Sigmoid colon (tissue), 7 donors: ENCODE data around the gene BHLHA15. TPM values are rescaled to one million over a fixed set of nuclear protein-coding genes. Genes with fewer than 3 reads are reported as not detected.

ENCODE experiments used
- DNase-seq: peaks from one replicate; pipeline ENCODE4 v3.0.0-alpha.2; 2019
- H3K27ac ChIP-seq, 4 donors: fragments of 200-600 bp; sonication (generic); one replicate each; pipeline ENCODE4 v1.5.1; 2016 to 2019; ENCODE audit warnings: mild to moderate bottlenecking in 1 of 4
- H3K27me3 ChIP-seq, 3 donors: fragments of 200-600 bp; sonication (generic); one replicate each; pipeline ENCODE4 v1.5.1; 2019; ENCODE audit warnings: mild to moderate bottlenecking in 1 of 3
- H3K36me3 ChIP-seq, 4 donors: fragments of 200-600 bp; sonication (generic); one replicate each; pipeline ENCODE4 v1.5.1; 2016 to 2019
- H3K4me1 ChIP-seq, 4 donors: fragments of 200-600 bp; sonication (generic); one replicate each; pipeline ENCODE4 v1.5.1; 2017 to 2019
- H3K4me3 ChIP-seq, 4 donors: fragments of 200-600 bp; sonication (generic); one replicate each; pipeline ENCODE4 v1.5.1; 2017 to 2019; ENCODE audit warnings: mild to moderate bottlenecking in 2 of 4, moderate library complexity in 1 of 4
- H3K9me3 ChIP-seq, 4 donors: fragments of 200-600 bp in 3 of 4; sonication (generic) in 3 of 4; one replicate each; pipeline versions ENCODE4 v1.5.1 to v1.6.1; 2013 to 2019
- EP300 ChIP-seq, 4 donors: sonication (generic); formaldehyde crosslinking; IDR thresholded peaks; one replicate each; pipeline ENCODE4 v1.6.1; 2017; ENCODE audit warnings: antibody characterized with exemption in 4 of 4
- POLR2A ChIP-seq, 2 donors: fragments of 450-650 bp; IDR thresholded peaks; one replicate each; pipeline ENCODE4 v1.6.1; 2016; ENCODE audit warnings: antibody characterized with exemption in 2 of 2, mild to moderate bottlenecking in 2 of 2, moderate library complexity in 2 of 2
- POLR2AphosphoS5 ChIP-seq, 4 donors: sonication (generic); formaldehyde crosslinking; IDR thresholded peaks; one replicate each; pipeline ENCODE4 v1.6.1; 2017; ENCODE audit warnings: antibody characterized with exemption in 4 of 4
- WGBS, 2 donors: extraction: QIAGEN DNeasy Blood & Tissue Kit; methylation state at CpG; one replicate each; pipeline ENCODE4 v1.1.7; 2013; 5-methylcytosine and 5-hydroxymethylcytosine counted together
- intact Hi-C: fragments of 100-400 bp; cut with DNase I; formaldehyde crosslinking; loops from one replicate; pipeline ENCODE4 v1.15.1; 2023
- polyA plus RNA-seq, 3 donors: library from polyadenylated mRNA; stranded (reverse); fragments of 200-250 nt; gene quantifications; one replicate each; pipeline ENCODE4 v1.2.3, GENCODE V29; 2013
- total RNA-seq, 4 donors: library from RNA; depleted of rRNA; stranded (reverse); fragments of >200 nt; gene quantifications; one replicate each; pipeline ENCODE4 v1.1.0, GENCODE V29; 2016
- TF ChIP-seq, protein P1 (sequence below), 4 experiments: fragments of 450-650 bp in 3 of 4; fragments of 200-600 bp in 1 of 4; IDR thresholded peaks; one replicate each; pipeline ENCODE4 v1.5.1; 2016 to 2019; ENCODE audit warnings: antibody characterized with exemption in 4 of 4, mild to moderate bottlenecking in 3 of 4, moderate library complexity in 2 of 4
- donor health status: healthy with polysubstance abuse.
- donor health status: Bipolar disorder and iron deficiency.
- donor health status: healthy.

Gene BHLHA15
- total and polyA plus RNA-seq, 7 donors, result 1.2 to 1.4 TPM; not detected in 5

DNA sequence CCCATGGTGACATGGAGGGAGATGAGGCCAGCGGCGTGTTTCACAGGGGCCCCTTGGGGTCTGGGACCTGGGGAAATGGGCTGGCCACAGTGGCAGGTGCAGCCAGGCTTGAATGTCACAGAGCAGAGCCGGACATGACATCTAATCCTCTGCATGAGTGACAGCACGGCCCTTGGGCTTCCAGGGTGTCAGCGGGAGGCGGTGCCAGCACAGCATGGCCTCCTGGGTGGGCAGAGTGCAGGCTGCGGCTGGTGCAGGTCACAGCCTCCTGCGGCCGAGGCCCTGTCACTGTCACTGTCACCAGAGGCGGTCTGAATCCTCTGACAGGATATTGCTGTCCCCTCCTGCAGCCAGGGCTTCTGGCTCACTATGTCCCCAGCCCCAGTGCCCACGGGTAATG, 18.2 kb downstream of the BHLHA15 start:
- intact Hi-C loops, result no loop called here
- no peaks in the 10 kb centered on the region for H3K9me3 ChIP-seq
- no peaks in the 10 kb centered on the region for H3K27me3 ChIP-seq
- no peak overlapping the region for H3K4me3 ChIP-seq
- no peak overlapping the region for H3K27ac ChIP-seq
- H3K36me3 ChIP-seq, result peaks cover 0 to 52% (median 13%) of the 10 kb centered on the region in 4 donors
- H3K4me1 ChIP-seq, result no peaks in the 10 kb centered on the region
- TF ChIP-seq POLR2A (IDR thresholded peaks at IDR 0.05) (no peak), POLR2AphosphoS5 (IDR thresholded peaks at IDR 0.05) (no peak), EP300 (IDR thresholded peaks at IDR 0.05) (no peak)
- TF ChIP-seq, protein P1, sequence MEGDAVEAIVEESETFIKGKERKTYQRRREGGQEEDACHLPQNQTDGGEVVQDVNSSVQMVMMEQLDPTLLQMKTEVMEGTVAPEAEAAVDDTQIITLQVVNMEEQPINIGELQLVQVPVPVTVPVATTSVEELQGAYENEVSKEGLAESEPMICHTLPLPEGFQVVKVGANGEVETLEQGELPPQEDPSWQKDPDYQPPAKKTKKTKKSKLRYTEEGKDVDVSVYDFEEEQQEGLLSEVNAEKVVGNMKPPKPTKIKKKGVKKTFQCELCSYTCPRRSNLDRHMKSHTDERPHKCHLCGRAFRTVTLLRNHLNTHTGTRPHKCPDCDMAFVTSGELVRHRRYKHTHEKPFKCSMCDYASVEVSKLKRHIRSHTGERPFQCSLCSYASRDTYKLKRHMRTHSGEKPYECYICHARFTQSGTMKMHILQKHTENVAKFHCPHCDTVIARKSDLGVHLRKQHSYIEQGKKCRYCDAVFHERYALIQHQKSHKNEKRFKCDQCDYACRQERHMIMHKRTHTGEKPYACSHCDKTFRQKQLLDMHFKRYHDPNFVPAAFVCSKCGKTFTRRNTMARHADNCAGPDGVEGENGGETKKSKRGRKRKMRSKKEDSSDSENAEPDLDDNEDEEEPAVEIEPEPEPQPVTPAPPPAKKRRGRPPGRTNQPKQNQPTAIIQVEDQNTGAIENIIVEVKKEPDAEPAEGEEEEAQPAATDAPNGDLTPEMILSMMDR (IDR thresholded peaks at IDR 0.05), result no peak
- 90 to 91% methylated on average over 11 of the region's 11 CpGs for WGBS, 2 donors
- no peak for DNase-seq

DNA sequence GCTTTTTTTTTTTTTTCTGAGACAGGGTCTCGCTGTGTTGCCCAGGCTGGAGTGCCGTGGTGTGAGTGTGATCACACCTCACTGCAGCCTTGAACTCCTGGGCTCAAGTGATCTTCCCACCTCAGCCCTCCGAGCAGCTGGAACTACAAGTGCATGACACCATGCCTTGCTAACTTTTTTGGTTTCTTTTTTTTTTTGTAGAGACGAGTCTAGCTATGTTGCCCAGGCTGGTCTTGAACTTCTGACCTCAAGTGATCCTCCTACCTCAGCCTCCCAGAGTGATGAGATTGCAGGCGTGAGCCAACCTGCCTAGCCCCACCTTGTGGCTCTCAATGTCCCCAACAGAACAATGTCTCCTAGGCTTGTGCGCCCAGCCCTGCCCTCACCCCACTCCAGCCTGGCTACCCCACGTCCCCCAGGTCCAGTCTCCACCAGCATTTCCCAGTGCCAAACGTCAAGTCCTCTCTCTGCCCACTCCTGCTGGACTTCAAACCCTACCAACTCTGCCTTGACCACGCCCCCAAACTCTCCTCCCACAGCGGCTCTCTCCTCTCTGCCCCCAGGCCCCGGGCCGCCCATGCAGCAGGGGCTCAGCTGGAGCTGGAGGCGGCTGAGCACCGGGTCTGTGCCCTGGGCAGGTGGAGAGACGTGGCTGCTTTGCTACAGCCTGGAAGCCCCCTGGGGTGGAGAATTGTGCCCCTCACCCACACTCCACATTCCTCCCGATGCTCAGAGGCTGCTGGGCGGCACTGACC, 18.9 kb downstream of the BHLHA15 start:
- H3K4me3 ChIP-seq, result no peak overlapping the region
- WGBS, 2 donors, result 91 to 92% methylated on average over 17 of the region's 17 CpGs
- no peaks in the 10 kb centered on the region for H3K4me1 ChIP-seq
- no peak for TF ChIP-seq EP300 (IDR thresholded peaks at IDR 0.05)
- TF ChIP-seq POLR2A (IDR thresholded peaks at IDR 0.05), result no peak
- TF ChIP-seq POLR2AphosphoS5 (IDR thresholded peaks at IDR 0.05), result no peak
- TF ChIP-seq, protein P1 (IDR thresholded peaks at IDR 0.05), result no peak
- peaks cover 0 to 45% (median 13%) of the 10 kb centered on the region in 4 donors for H3K36me3 ChIP-seq
- no peaks in the 10 kb centered on the region for H3K27me3 ChIP-seq
- no peak for DNase-seq
- no peak overlapping the region for H3K27ac ChIP-seq
- intact Hi-C loops, result no loop called here
- H3K9me3 ChIP-seq, result no peaks in the 10 kb centered on the region

DNA sequence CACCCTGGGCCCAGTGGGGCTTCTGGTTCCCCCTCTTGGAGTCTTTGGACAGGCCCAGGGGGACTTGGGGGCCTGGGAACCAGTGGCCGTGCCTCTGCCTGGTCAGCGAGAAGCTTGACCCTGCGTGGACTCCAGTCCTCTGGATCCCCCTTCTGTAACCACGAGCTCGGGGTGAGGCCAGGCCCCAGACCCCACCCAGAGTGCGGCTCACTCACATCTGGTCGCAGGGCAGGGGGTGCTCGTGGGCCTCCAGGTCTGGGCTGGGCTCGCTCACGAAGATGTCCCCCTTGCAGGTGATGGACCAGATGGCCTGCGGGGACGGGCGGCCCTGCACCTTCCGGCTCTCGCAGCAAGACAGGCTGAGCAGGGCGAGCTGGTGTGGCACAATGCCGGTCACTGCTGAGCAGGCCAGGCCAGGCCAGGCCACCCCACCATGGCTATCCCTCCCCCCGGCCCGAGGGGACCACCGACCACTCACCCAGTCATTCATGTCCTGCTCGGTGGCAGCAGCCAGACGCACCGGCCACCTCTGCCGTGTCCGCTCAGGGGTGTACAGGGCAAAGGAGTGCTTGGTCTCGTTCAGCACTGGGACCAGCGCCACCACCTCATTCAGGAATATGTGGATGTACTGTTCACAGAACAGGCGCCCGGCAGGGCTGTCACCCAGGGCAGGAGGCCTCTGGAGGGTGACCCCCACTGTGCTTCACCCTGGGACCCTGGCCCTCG, 19.7 kb downstream of the BHLHA15 start:
- WGBS, 2 donors, result 95 to 96% methylated on average over 30 of the region's 30 CpGs
- no peak for TF ChIP-seq POLR2A (IDR thresholded peaks at IDR 0.05)
- TF ChIP-seq, protein P1 (IDR thresholded peaks at IDR 0.05), result no peak
- no peak for TF ChIP-seq POLR2AphosphoS5 (IDR thresholded peaks at IDR 0.05)
- H3K9me3 ChIP-seq, result no peaks in the 10 kb centered on the region
- intact Hi-C loops, result no loop called here
- H3K27me3 ChIP-seq, result no peaks in the 10 kb centered on the region
- no peak for DNase-seq
- peaks cover 0 to 43% (median 13%) of the 10 kb centered on the region in 4 donors for H3K36me3 ChIP-seq
- H3K4me1 ChIP-seq, result no peaks in the 10 kb centered on the region
- no peak overlapping the region for H3K4me3 ChIP-seq
- H3K27ac ChIP-seq, result no peak overlapping the region

DNA sequence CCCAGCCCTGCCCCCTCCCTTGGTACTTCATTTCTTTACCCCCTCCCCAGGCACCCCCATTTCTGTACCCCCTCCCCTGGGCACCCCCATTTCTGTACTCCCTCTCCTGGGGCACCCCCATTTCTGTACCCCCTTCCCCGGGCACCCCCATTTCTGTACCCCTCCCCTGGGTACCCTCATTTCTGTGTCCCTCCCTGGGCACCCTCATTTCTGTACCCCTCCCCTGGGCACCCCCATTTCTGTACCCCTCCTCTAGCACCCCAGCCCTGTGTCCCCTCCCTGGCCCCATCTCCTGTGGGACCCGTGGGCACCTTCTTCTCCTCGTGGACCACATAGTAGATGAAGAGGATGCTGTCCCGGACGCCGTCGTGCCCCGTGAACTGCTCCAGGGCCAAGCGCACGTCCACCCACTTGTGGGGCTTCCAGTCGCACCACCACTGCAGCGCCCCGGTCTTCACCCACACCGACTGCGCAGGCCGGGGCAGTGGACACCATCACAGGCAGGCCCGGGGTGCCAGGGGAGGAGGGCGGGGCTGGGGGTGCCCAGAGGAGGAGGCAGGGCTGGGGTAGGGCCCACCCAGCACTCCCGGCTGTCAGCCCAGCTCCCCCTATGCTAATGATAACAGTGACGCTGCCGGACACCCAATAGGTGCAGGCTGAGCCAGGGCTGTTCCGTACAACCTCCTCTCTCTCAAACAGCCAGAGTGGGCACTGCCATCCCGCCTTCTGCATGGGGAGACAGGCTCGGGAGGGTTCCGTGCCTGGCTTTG, 20.4 kb downstream of the BHLHA15 start:
- no peak overlapping the region for H3K4me3 ChIP-seq
- WGBS, 2 donors, result 95 to 96% methylated on average over 25 of the region's 25 CpGs
- no peaks in the 10 kb centered on the region for H3K4me1 ChIP-seq
- H3K27me3 ChIP-seq, result no peaks in the 10 kb centered on the region
- no peak overlapping the region for H3K27ac ChIP-seq
- TF ChIP-seq POLR2A (IDR thresholded peaks at IDR 0.05) (no peak), EP300 (IDR thresholded peaks at IDR 0.05) (no peak), POLR2AphosphoS5 (IDR thresholded peaks at IDR 0.05) (no peak)
- TF ChIP-seq, protein P1 (IDR thresholded peaks at IDR 0.05), result no peak
- no peaks in the 10 kb centered on the region for H3K9me3 ChIP-seq
- peaks cover 0 to 45% (median 13%) of the 10 kb centered on the region in 4 donors for H3K36me3 ChIP-seq
- intact Hi-C loops, result no loop called here
- no peak for DNase-seq
